ENCODE measurements around the gene DBX1.
"Not testable (repeated sequence)": the region's sequence is repeated elsewhere in the genome, so short reads cannot be mapped to it uniquely, and the experiment has no call there.

Gene DBX1

GRCh38 chr11:20160425-20161229 lies at the start of gene DBX1:
DBX1 (minus strand) TSS chr11:20160475; CDS start chr11:20160324, 151 bp downstream.
- DNase-seq, result peak; percentile 26

GRCh38 chr11:20208622-20209111 lies 48.4 kb upstream of the DBX1 start:
- DNase-seq, result no peak

GRCh38 chr11:20207781-20208621 lies 47.7 kb upstream of the DBX1 start:
- peak; percentile 43 for DNase-seq

GRCh38 chr11:20205807-20206206 lies 45.5 kb upstream of the DBX1 start:
- DNase-seq, result no peak

- no peak for DNase-seq
Measured at GRCh38 chr11:20204681-20205080, 44.4 kb upstream of the DBX1 start.

- DNase-seq, result no peak
Measured at GRCh38 chr11:20203831-20204230, 43.6 kb upstream of the DBX1 start.

GRCh38 chr11:20201231-20201630 lies 41.0 kb upstream of the DBX1 start:
- DNase-seq, result no peak

- DNase-seq, result not testable (repeated sequence)
Measured at GRCh38 chr11:20200331-20200955, 40.2 kb upstream of the DBX1 start.

- DNase-seq, result no peak
Measured at GRCh38 chr11:20197881-20198280, 37.6 kb upstream of the DBX1 start.

- no peak for DNase-seq
Measured at GRCh38 chr11:20194470-20194869, 34.2 kb upstream of the DBX1 start.

GRCh38 chr11:20193307-20193706 lies 33.0 kb upstream of the DBX1 start:
- DNase-seq, result no peak

GRCh38 chr11:20192641-20193040 lies 32.4 kb upstream of the DBX1 start:
- no peak for DNase-seq

- no peak for DNase-seq
Measured at GRCh38 chr11:20192151-20192550, 31.9 kb upstream of the DBX1 start.

GRCh38 chr11:20178976-20179375 lies 18.7 kb upstream of the DBX1 start:
- DNase-seq, result no peak

GRCh38 chr11:20177136-20177535 lies 16.9 kb upstream of the DBX1 start:
- peak; percentile 88 for DNase-seq

GRCh38 chr11:20172721-20173447 lies 12.6 kb upstream of the DBX1 start:
- DNase-seq, result no peak

- peak; percentile 43 for DNase-seq
Measured at GRCh38 chr11:20163783-20164481, 3.7 kb upstream of the DBX1 start.

- DNase-seq, result peak; percentile 77
Measured at GRCh38 chr11:20162824-20163782, 2.8 kb upstream of the DBX1 start.

- DNase-seq, result peak; percentile 61
Measured at GRCh38 chr11:20161923-20162744, 1.9 kb upstream of the DBX1 start.

Data from eye (tissue), 1 donor.